ENCODE data around the gene RUNDC3A.

GRCh38 chr17:44266402-44267164 is 41.8 kb upstream of the RUNDC3A start:
- TF ChIP-seq CTCF (IDR thresholded peaks at IDR 0.05; ENCODE audit: low read depth, low read length) (no peak), POLR2A (IDR thresholded peaks at IDR 0.05; ENCODE audit: extremely low read depth, insufficient read length) (no peak), MYC (IDR thresholded peaks at IDR 0.05; ENCODE audit: low read depth, low read length) (no peak)
